Panc1 (cell line): ENCODE results near the gene KLK13. TPM values are rescaled to one million over a fixed set of nuclear protein-coding genes. Genes with fewer than 3 reads are reported as not detected.

ENCODE experiments used
- ATAC-seq: fragments of 200-7000 bp; cut with Tn5 transposase; 2 replicates; pipeline ENCODE4 v1.9.1; 2020; ENCODE audit warnings: mild to moderate bottlenecking, moderate library complexity
- BruUV-seq: library from RNA; stranded (reverse); fragments of 400-500 nt; replicated peaks from 2 replicates; lab custom pipeline; 2021; lab: Mats Ljungman, UMichigan
- CTCF ChIA-PET: fragments of 300-600 bp; sonication (Branson Sonifier 250); formaldehyde crosslinking; loops from one replicate; lab custom pipeline; 2022; ENCODE audit warnings: antibody characterized with exemption; lab: Charles Lee
- POLR2A ChIA-PET: fragments of 300-600 bp; sonication (Branson Sonifier 250); formaldehyde crosslinking; loops from one replicate; lab custom pipeline; 2022; ENCODE audit warnings: antibody characterized with exemption; lab: Charles Lee
- DNase-seq: peaks from one replicate; pipeline ENCODE4 v3.0.0-alpha.2; 2010; ENCODE audit warnings: low read depth, low spot score
- H3K27ac ChIP-seq: 2 replicates; pipeline ENCODE4 v1.5.1; 2011; ENCODE audit warnings: mild to moderate bottlenecking, low read length, inconsistent platforms
- H3K27me3 ChIP-seq: fragments of 200-500 bp; sonication (Bioruptor generic); 2 replicates; pipeline ENCODE4 v1.6.0; 2014; ENCODE audit warnings: low read length, inconsistent platforms; ENCODE audit not compliant: control insufficient read depth, insufficient read depth
- H3K36me3 ChIP-seq: fragments of 200-500 bp; sonication (Bioruptor generic); 2 replicates; pipeline ENCODE4 v1.5.1; 2014; ENCODE audit warnings: inconsistent platforms, mild to moderate bottlenecking, low read length, moderate library complexity; ENCODE audit not compliant: control insufficient read depth, insufficient read depth
- H3K4me1 ChIP-seq: 2 replicates; pipeline ENCODE4 v1.5.1; 2011; ENCODE audit warnings: inconsistent platforms, mild to moderate bottlenecking, low read length, moderate library complexity; ENCODE audit not compliant: control insufficient read depth, insufficient read depth
- H3K4me3 ChIP-seq, 2 experiments: 2 replicates each; pipeline ENCODE4 v1.5.1; 2011 to 2012; ENCODE audit warnings: low read depth in 2 of 2, low read length in 2 of 2, mild to moderate bottlenecking in 2 of 2, inconsistent platforms in 1 of 2, moderate library complexity in 1 of 2
- H3K9me3 ChIP-seq: fragments of 200-500 bp; sonication (Bioruptor generic); 2 replicates; pipeline ENCODE4 v1.5.1; 2014; ENCODE audit warnings: low read depth, mild to moderate bottlenecking, inconsistent platforms, low read length, moderate library complexity; ENCODE audit not compliant: control insufficient read depth, insufficient read depth
- CTCF ChIP-seq: fragments of 450-650 bp; IDR thresholded peaks from 2 replicates; pipeline ENCODE4 v1.5.1; 2017; ENCODE audit warnings: mild to moderate bottlenecking
- POLR2AphosphoS5 ChIP-seq: IDR thresholded peaks from 2 replicates; pipeline ENCODE4 v1.6.1; 2012; ENCODE audit warnings: mild to moderate bottlenecking, low read depth, low read length, moderate library complexity
- REST ChIP-seq, 2 experiments: IDR thresholded peaks; 2 replicates each; pipeline ENCODE4 v1.6.1; 2011 to 2012; ENCODE audit warnings: low read depth in 2 of 2, control low read depth in 1 of 2, low read length in 1 of 2, mild to moderate bottlenecking in 1 of 2, moderate library complexity in 1 of 2; ENCODE audit not compliant: insufficient read depth in 1 of 2
- SIN3A ChIP-seq: IDR thresholded peaks from 2 replicates; pipeline ENCODE4 v1.6.1; 2012; ENCODE audit warnings: low read depth, mild to moderate bottlenecking, low read length, moderate library complexity, borderline replicate concordance; ENCODE audit not compliant: insufficient read depth
- TCF7L2 ChIP-seq: IDR thresholded peaks from 2 replicates; pipeline ENCODE4 v1.6.1; 2011; ENCODE audit warnings: mild to moderate bottlenecking, low read depth, low read length, inconsistent platforms
- in situ Hi-C: cut with HindIII; loops from 2 replicates; pipeline ENCODE4 v1.10.0; 2016; ENCODE audit warnings: low sequenced_read_pairs, low pct_unique_long_range_greater_than_20kb
- intact Hi-C: fragments of 100-400 bp; cut with micrococcal nuclease; formaldehyde crosslinking; loops from one replicate; pipeline ENCODE4 v1.10.0; 2022; ENCODE audit not compliant: unreplicated experiment
- total RNA-seq: library from RNA; stranded (reverse); gene quantifications from one replicate; pipeline ENCODE4 v1.2.1, GENCODE V29; 2021; ENCODE audit not compliant: unreplicated experiment

Gene KLK13
- total RNA-seq, 1 experiment from 2014 or later: not detected

- no peaks in the 10 kb centered on the region for H3K27me3 ChIP-seq
- POLR2A ChIA-PET: no interaction called here
- in situ Hi-C loops: no loop called here
- CTCF ChIA-PET: no interaction called here
- H3K4me1 ChIP-seq: no peaks in the 10 kb centered on the region
- H3K36me3 ChIP-seq: no peaks in the 10 kb centered on the region
- no peak for TF ChIP-seq REST (IDR thresholded peaks at IDR 0.05; ENCODE audit: insufficient read depth in 1 of 2, low read depth in 2 of 2, low read length in 1 of 2)
- no peak for TF ChIP-seq POLR2AphosphoS5
- TF ChIP-seq TCF7L2: no peak
- no peak for TF ChIP-seq SIN3A
- TF ChIP-seq CTCF: no peak
- DNase-seq (no peak), ATAC-seq (no peak)
- H3K27ac ChIP-seq: no peak overlapping the region
- intact Hi-C loops: loop anchor here (10.0 kb wide), 1 partner anchor 173 kb away; no protein-coding TSS in a partner anchor
- no peaks in the 10 kb centered on the region for H3K9me3 ChIP-seq
- H3K4me3 ChIP-seq: no peak overlapping the region
- BruUV-seq: no TSS peak
Measured at GRCh38 chr19:51097796-51098195, 32.9 kb upstream of the KLK13 start.

- intact Hi-C loops: loop anchor here (10.0 kb wide), 1 partner anchor 172 kb away; no protein-coding TSS in a partner anchor
- CTCF ChIA-PET: interaction anchor here (0.6 to 1.8 kb wide), 2 partner anchors 58 to 76 kb away, joined by 3 to 13 read pairs; no protein-coding TSS in a partner anchor
- in situ Hi-C loops: no loop called here
- ATAC-seq: peak; percentile 77; the same call in 1 of the 2 replicates
- Histone ChIP-seq H3K9me3 (no peaks in the 10 kb centered on the region), H3K36me3 (no peaks in the 10 kb centered on the region), H3K27ac (no peak overlapping the region), H3K4me1 (no peaks in the 10 kb centered on the region; the same call in 1 of the 2 replicates), H3K27me3 (no peaks in the 10 kb centered on the region), H3K4me3 (no peak overlapping the region)
- POLR2A ChIA-PET: no interaction called here
- no TSS peak for BruUV-seq
- no peak for DNase-seq
- TF ChIP-seq CTCF (peak; percentile 77), TCF7L2 (no peak)
Measured at GRCh38 chr19:51097166-51097738, 32.4 kb upstream of the KLK13 start.
